K562 (cell line): ENCODE results near the gene P4HTM. TPM values are rescaled to one million over a fixed set of nuclear protein-coding genes. Genes with fewer than 3 reads are reported as not detected.

ENCODE experiments used
- BCOR ChIP-seq: fragments of 450-650 bp; IDR thresholded peaks from 2 replicates; pipeline ENCODE4 v1.6.1; 2016
- CREB1 ChIP-seq, 2 experiments: sonication (generic) in 1 of 2; formaldehyde crosslinking in 1 of 2; IDR thresholded peaks; 2 replicates each; pipeline versions ENCODE4 v1.6.1 to v1.8.0; 2012 to 2022; ENCODE audit warnings: inconsistent platforms in 1 of 2, mild to moderate bottlenecking in 1 of 2, missing genetic modification reagents in 1 of 2, moderate library complexity in 1 of 2
- CXXC5 ChIP-seq: fragments of 250-450 bp; sonication (Bioruptor Pico); IDR thresholded peaks from 2 replicates; pipeline ENCODE4 v1.8.0; 2022; ENCODE audit warnings: inconsistent platforms, mild to moderate bottlenecking, moderate library complexity
- ERF ChIP-seq: fragments of 450-650 bp; formaldehyde crosslinking; IDR thresholded peaks from 2 replicates; pipeline ENCODE4 v1.4.0; 2020; ENCODE audit warnings: mild to moderate bottlenecking, mixed read lengths
- GABPB1 ChIP-seq: sonication (generic); formaldehyde crosslinking; IDR thresholded peaks from 2 replicates; pipeline ENCODE4 v1.8.0; 2022; ENCODE audit warnings: mild to moderate bottlenecking, missing genetic modification reagents
- GTF2F1 ChIP-seq: IDR thresholded peaks from 2 replicates; pipeline ENCODE4 v1.6.1; 2011; ENCODE audit warnings: low read depth, low read length, improper control_type of control experiment
- HNRNPH1 ChIP-seq: fragments of 200-400 bp; formaldehyde crosslinking; optimal IDR thresholded peaks from 2 replicates; pipeline ENCODE3; 2017; ENCODE audit warnings: low read depth, mild to moderate bottlenecking, low read length, moderate library complexity
- L3MBTL2 ChIP-seq: fragments of 450-650 bp; IDR thresholded peaks from 2 replicates; pipeline ENCODE4 v1.6.1; 2016; ENCODE audit warnings: mild to moderate bottlenecking, moderate library complexity
- NEUROD1 ChIP-seq: fragments of 150-350 bp; IDR thresholded peaks from 2 replicates; pipeline ENCODE4 v1.6.1; 2014; ENCODE audit warnings: borderline replicate concordance, low read length, low read depth; ENCODE audit not compliant: partially characterized antibody
- PHF8 ChIP-seq: fragments of 200-600 bp; sonication (generic); IDR thresholded peaks from 2 replicates; pipeline ENCODE4 v1.6.1; 2012; ENCODE audit warnings: mixed run types, mild to moderate bottlenecking, inconsistent platforms, low read length, moderate library complexity, borderline replicate concordance
- POLR2AphosphoS5 ChIP-seq: IDR thresholded peaks from 2 replicates; pipeline ENCODE4 v1.6.1; 2011; ENCODE audit warnings: mild to moderate bottlenecking, low read depth, low read length, moderate library complexity; ENCODE audit not compliant: control insufficient read depth, insufficient read depth
- ZNF431 ChIP-seq: sonication (generic); formaldehyde crosslinking; IDR thresholded peaks from 2 replicates; pipeline ENCODE4 v1.8.0; 2022; ENCODE audit warnings: mild to moderate bottlenecking, missing genetic modification reagents
- ZZZ3 ChIP-seq: fragments of 450-650 bp; IDR thresholded peaks from 2 replicates; pipeline ENCODE4 v1.6.1; 2016; ENCODE audit warnings: antibody characterized with exemption, mild to moderate bottlenecking, moderate library complexity
- polyA plus RNA-seq, 8 experiments: library from polyadenylated mRNA; depleted of rRNA in 4 of 8; stranded (reverse) in 5 of 8; unstranded in 3 of 8; fragments of >200 nt; fragmentation: Nextera tagmentation in 2 of 8; fragmentation: Illumina TruSeq in 1 of 8; extraction: Ambion mirVana in 2 of 8; extraction: Trizol in 1 of 8; gene quantifications; 2 replicates each; pipeline versions ENCODE4 v1.2.1 to v1.2.3, GENCODE V29; 2011 to 2014; ENCODE audit warnings: inconsistent platforms in 1 of 8, missing spikeins in 1 of 8
- total RNA-seq, 7 experiments: library from RNA; depleted of rRNA in 6 of 7; stranded (reverse); fragments of >200 nt in 6 of 7; fragmentation: Illumina TruSeq in 2 of 7; extraction: Trizol in 2 of 7; gene quantifications; 2 replicates each; pipeline versions ENCODE4 v1.2.1 to v1.2.3, GENCODE V29; 2011 to 2021; ENCODE audit warnings: low replicate concordance in 1 of 7
- TF ChIP-seq, protein P1 (sequence below): fragments of 450-650 bp; IDR thresholded peaks from 2 replicates; pipeline ENCODE4 v1.7.0; 2016; ENCODE audit warnings: borderline replicate concordance
- TF ChIP-seq, protein P2 (sequence below): fragments of 450-650 bp; IDR thresholded peaks from 2 replicates; pipeline ENCODE4 v1.6.1; 2017; ENCODE audit warnings: antibody characterized with exemption
- TF ChIP-seq, protein P3 (sequence below): sonication (generic); formaldehyde crosslinking; IDR thresholded peaks from 2 replicates; pipeline ENCODE4 v1.5.0; 2020; ENCODE audit warnings: missing genetic modification reagents
- TF ChIP-seq, protein P4 (sequence below): fragments of 450-650 bp; formaldehyde crosslinking; IDR thresholded peaks from 2 replicates; pipeline ENCODE4 v1.4.0; 2020; ENCODE audit warnings: mild to moderate bottlenecking, moderate library complexity
- TF ChIP-seq, protein P5 (sequence below): fragments of 200-400 bp; formaldehyde crosslinking; IDR thresholded peaks from 2 replicates; pipeline ENCODE4 v1.6.1; 2017; ENCODE audit warnings: mild to moderate bottlenecking, low read depth, low read length, moderate library complexity

P4HTM gene
- total and polyA plus RNA-seq, 9 of the 15 experiments (the other 6 are each of a cell fraction or from before 2014, with no cell fraction given), result 0.09 to 0.66 (median 0.25) TPM; not detected in 2

DNA sequence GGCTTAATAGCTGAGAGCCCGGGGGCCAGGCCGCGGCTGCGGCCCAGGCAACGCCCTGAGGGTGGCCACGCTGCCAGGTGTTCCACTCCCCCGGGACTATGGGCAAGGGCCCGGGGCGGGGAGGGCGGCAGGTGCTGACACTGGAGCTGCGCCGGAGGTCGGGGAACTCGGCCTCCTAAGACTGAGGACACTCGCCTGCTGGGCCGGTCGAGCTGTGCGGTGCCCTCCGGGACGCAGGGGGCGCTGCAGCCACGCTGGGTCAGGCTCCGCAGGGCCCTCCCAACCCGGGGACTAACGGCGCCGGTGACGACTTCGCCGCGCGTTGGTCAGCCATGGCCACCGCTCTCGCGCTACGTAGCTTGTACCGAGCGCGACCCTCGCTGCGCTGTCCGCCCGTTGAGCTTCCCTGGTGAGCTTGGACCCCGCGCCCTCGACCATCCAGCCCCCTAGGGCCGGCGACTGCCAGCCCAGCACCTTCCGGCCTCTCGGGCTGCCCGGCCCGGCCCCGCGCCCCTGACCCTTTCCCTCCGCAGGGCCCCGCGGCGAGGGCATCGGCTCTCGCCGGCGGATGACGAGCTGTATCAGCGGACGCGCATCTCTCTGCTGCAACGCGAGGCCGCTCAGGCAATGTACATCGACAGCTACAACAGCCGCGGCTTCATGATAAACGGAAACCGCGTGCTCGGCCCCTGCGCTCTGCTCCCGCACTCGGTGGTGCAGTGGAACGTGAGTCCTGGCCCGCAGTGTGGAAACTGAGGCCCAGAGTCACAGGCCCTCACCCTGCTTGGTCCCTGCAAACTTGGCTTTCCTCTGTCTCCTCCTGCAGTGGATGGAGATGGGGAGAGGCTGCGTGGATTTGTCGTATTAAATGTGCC, 32.0 kb downstream of the P4HTM start, which contains the start of gene NDUFAF3 (continued):
- TF ChIP-seq CREB1 (IDR thresholded peaks at IDR 0.05) (peak; percentile 61), CREB1 (CRISPR knock-in tag; IDR thresholded peaks at IDR 0.05) (peak; percentile 47; the same call in 1 of the 2 replicates), GABPB1 (CRISPR knock-in tag) (peak; percentile 55; the same call in 1 of the 2 replicates), BCOR (no peak), NEUROD1 (no peak), POLR2AphosphoS5 (peak; percentile 50), CXXC5 (CRISPR knock-in tag) (peak; percentile 75), ZZZ3 (0 out of 2 replicates have a peak, but pooled peaks have one; percentile 49), GTF2F1 (peak; percentile 43; the same call in 1 of the 2 replicates), ERF (CRISPR knock-in tag) (no peak), ZNF431 (CRISPR knock-in tag) (no peak; the same call in none of the 2 replicates), L3MBTL2 (peak; percentile 37; the same call in 1 of the 2 replicates), HNRNPH1 (no peak), PHF8 (peak; percentile 81; the same call in 1 of the 2 replicates)
- TF ChIP-seq, protein P1, sequence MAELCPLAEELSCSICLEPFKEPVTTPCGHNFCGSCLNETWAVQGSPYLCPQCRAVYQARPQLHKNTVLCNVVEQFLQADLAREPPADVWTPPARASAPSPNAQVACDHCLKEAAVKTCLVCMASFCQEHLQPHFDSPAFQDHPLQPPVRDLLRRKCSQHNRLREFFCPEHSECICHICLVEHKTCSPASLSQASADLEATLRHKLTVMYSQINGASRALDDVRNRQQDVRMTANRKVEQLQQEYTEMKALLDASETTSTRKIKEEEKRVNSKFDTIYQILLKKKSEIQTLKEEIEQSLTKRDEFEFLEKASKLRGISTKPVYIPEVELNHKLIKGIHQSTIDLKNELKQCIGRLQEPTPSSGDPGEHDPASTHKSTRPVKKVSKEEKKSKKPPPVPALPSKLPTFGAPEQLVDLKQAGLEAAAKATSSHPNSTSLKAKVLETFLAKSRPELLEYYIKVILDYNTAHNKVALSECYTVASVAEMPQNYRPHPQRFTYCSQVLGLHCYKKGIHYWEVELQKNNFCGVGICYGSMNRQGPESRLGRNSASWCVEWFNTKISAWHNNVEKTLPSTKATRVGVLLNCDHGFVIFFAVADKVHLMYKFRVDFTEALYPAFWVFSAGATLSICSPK, result no peak
- TF ChIP-seq, protein P2, sequence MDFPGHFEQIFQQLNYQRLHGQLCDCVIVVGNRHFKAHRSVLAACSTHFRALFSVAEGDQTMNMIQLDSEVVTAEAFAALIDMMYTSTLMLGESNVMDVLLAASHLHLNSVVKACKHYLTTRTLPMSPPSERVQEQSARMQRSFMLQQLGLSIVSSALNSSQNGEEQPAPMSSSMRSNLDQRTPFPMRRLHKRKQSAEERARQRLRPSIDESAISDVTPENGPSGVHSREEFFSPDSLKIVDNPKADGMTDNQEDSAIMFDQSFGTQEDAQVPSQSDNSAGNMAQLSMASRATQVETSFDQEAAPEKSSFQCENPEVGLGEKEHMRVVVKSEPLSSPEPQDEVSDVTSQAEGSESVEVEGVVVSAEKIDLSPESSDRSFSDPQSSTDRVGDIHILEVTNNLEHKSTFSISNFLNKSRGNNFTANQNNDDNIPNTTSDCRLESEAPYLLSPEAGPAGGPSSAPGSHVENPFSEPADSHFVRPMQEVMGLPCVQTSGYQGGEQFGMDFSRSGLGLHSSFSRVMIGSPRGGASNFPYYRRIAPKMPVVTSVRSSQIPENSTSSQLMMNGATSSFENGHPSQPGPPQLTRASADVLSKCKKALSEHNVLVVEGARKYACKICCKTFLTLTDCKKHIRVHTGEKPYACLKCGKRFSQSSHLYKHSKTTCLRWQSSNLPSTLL, result no peak
- TF ChIP-seq, protein P3, sequence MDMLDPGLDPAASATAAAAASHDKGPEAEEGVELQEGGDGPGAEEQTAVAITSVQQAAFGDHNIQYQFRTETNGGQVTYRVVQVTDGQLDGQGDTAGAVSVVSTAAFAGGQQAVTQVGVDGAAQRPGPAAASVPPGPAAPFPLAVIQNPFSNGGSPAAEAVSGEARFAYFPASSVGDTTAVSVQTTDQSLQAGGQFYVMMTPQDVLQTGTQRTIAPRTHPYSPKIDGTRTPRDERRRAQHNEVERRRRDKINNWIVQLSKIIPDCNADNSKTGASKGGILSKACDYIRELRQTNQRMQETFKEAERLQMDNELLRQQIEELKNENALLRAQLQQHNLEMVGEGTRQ (CRISPR knock-in tag), result no peak
- TF ChIP-seq, protein P4, sequence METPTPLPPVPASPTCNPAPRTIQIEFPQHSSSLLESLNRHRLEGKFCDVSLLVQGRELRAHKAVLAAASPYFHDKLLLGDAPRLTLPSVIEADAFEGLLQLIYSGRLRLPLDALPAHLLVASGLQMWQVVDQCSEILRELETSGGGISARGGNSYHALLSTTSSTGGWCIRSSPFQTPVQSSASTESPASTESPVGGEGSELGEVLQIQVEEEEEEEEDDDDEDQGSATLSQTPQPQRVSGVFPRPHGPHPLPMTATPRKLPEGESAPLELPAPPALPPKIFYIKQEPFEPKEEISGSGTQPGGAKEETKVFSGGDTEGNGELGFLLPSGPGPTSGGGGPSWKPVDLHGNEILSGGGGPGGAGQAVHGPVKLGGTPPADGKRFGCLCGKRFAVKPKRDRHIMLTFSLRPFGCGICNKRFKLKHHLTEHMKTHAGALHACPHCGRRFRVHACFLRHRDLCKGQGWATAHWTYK (CRISPR knock-in tag), result 0 out of 2 replicates have a peak, but pooled peaks have one; percentile 13
- TF ChIP-seq, protein P5, sequence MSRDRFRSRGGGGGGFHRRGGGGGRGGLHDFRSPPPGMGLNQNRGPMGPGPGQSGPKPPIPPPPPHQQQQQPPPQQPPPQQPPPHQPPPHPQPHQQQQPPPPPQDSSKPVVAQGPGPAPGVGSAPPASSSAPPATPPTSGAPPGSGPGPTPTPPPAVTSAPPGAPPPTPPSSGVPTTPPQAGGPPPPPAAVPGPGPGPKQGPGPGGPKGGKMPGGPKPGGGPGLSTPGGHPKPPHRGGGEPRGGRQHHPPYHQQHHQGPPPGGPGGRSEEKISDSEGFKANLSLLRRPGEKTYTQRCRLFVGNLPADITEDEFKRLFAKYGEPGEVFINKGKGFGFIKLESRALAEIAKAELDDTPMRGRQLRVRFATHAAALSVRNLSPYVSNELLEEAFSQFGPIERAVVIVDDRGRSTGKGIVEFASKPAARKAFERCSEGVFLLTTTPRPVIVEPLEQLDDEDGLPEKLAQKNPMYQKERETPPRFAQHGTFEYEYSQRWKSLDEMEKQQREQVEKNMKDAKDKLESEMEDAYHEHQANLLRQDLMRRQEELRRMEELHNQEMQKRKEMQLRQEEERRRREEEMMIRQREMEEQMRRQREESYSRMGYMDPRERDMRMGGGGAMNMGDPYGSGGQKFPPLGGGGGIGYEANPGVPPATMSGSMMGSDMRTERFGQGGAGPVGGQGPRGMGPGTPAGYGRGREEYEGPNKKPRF, result no peak
